ENCODE data around the gene TBCE. TPM values are rescaled to one million over a fixed set of nuclear protein-coding genes. Genes with fewer than 3 reads are reported as not detected.
"Not testable (repeated sequence)": the region's sequence is repeated elsewhere in the genome, so short reads cannot be mapped to it uniquely, and the experiment has no call there.

The TBCE gene
- total and polyA plus RNA-seq, 4 donors: 16.7 to 48.6 (median 22.7) TPM

DNA sequence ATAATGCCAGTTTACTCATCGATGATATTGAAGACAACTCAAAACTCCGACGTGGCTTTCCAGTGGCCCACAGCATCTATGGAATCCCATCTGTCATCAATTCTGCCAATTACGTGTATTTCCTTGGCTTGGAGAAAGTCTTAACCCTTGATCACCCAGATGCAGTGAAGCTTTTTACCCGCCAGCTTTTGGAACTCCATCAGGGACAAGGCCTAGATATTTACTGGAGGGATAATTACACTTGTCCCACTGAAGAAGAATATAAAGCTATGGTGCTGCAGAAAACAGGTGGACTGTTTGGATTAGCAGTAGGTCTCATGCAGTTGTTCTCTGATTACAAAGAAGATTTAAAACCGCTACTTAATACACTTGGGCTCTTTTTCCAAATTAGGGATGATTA, 25.2 kb upstream of the TBCE start:
- ATAC-seq (ENCODE audit: low FRiP score) (no peak), DNase-seq (no peak)
- Histone ChIP-seq H3K4me1 (ENCODE audit: control insufficient read depth in 1 of 2, insufficient read depth in 2 of 2, low read length in 2 of 2) (no peaks in the 10 kb centered on the region), H3K36me3 (ENCODE audit: control insufficient read depth in 1 of 2, insufficient read depth in 2 of 2, low read length in 1 of 2) (no peaks in the 10 kb centered on the region), H3K4me3 (ENCODE audit: low read length in 2 of 2) (no peak overlapping the region), H3K9me3 (ENCODE audit: control insufficient read depth, low read length) (no peaks in the 10 kb centered on the region), H3K27me3 (ENCODE audit: control insufficient read depth in 1 of 2, insufficient read depth in 2 of 2, low read length in 1 of 2) (no peaks in the 10 kb centered on the region), H3K27ac (ENCODE audit: low read depth in 1 of 2, low read length in 2 of 2) (no peak overlapping the region)
- 49 to 51% methylated on average over 6 of the region's 6 CpGs for WGBS, 2 donors
- intact Hi-C loops (cut with DNase I): no loop called here

GRCh38 chr1:235342471-235342870, 24.8 kb upstream of the TBCE start:
- no peak overlapping the region for H3K4me3 ChIP-seq (ENCODE audit: low read length in 2 of 2)
- H3K36me3 ChIP-seq (ENCODE audit: control insufficient read depth in 1 of 2, insufficient read depth in 2 of 2, low read length in 1 of 2): no peaks in the 10 kb centered on the region
- H3K9me3 ChIP-seq (ENCODE audit: control insufficient read depth, low read length): no peaks in the 10 kb centered on the region
- intact Hi-C loops (cut with DNase I): no loop called here
- H3K27me3 ChIP-seq (ENCODE audit: control insufficient read depth in 1 of 2, insufficient read depth in 2 of 2, low read length in 1 of 2): no peaks in the 10 kb centered on the region
- no peak for DNase-seq
- 87 to 90% methylated on average over 3 of the region's 3 CpGs for WGBS, 2 donors
- no peak for ATAC-seq (ENCODE audit: low FRiP score)
- H3K4me1 ChIP-seq (ENCODE audit: control insufficient read depth in 1 of 2, insufficient read depth in 2 of 2, low read length in 2 of 2): no peaks in the 10 kb centered on the region
- no peak overlapping the region for H3K27ac ChIP-seq (ENCODE audit: low read depth in 1 of 2, low read length in 2 of 2)

DNA sequence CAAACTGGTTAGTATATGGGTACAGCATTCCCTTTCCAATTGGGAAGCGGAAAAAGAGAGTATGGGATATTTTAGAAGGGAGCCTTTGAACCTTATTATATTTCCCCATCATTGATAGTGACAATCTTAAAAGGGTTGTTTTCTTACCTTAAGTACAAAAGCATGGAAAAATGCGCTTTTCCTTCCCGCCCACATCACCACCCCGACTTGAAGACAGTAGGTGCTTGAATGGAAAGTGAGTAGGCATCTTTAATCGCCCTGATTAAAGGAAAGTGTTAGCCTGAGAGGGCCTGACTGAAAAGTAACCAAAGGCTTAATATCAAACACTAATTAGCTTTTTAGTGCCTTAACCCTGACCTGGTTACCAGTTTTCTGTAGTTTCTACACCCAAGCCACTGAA, 23.5 kb upstream of the TBCE start:
- no peaks in the 10 kb centered on the region for H3K4me1 ChIP-seq (ENCODE audit: control insufficient read depth in 1 of 2, insufficient read depth in 2 of 2, low read length in 2 of 2)
- intact Hi-C loops (cut with DNase I): no loop called here
- ATAC-seq (ENCODE audit: low FRiP score) (no peak), DNase-seq (no peak)
- H3K9me3 ChIP-seq (ENCODE audit: control insufficient read depth, low read length): no peaks in the 10 kb centered on the region
- no peaks in the 10 kb centered on the region for H3K27me3 ChIP-seq (ENCODE audit: control insufficient read depth in 1 of 2, insufficient read depth in 2 of 2, low read length in 1 of 2)
- no peak overlapping the region for H3K27ac ChIP-seq (ENCODE audit: low read depth in 1 of 2, low read length in 2 of 2)
- H3K4me3 ChIP-seq (ENCODE audit: low read length in 2 of 2): no peak overlapping the region
- H3K36me3 ChIP-seq (ENCODE audit: control insufficient read depth in 1 of 2, insufficient read depth in 2 of 2, low read length in 1 of 2): no peaks in the 10 kb centered on the region
- WGBS, 2 donors: 96% methylated on average over 5 of the region's 5 CpGs

DNA sequence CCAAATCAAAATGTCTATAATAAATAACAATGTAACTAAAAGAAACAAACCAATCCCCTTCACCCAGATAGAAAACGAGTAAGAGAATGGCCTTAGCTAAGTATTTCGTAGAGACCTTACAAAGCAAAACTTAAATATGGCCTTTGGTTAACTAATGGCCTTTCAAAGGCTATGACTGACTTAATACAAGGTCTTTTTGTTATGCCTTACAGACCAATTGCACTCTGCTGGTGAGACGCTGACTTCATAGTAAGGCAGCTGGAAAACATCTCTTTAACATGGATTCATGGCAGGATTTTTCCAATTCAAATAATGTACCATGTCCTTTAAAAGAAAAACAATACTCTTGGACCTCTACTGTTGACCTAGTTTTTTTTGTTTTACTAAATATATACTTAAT, 15.8 kb upstream of the TBCE start:
- DNase-seq: no peak
- no peak overlapping the region for H3K27ac ChIP-seq (ENCODE audit: low read depth in 1 of 2, low read length in 2 of 2)
- 59 to 62% methylated on average over 3 of the region's 3 CpGs for WGBS, 2 donors
- H3K27me3 ChIP-seq (ENCODE audit: control insufficient read depth in 1 of 2, insufficient read depth in 2 of 2, low read length in 1 of 2): no peaks in the 10 kb centered on the region
- no peaks in the 10 kb centered on the region for H3K4me1 ChIP-seq (ENCODE audit: control insufficient read depth in 1 of 2, insufficient read depth in 2 of 2, low read length in 2 of 2)
- no peak overlapping the region for H3K4me3 ChIP-seq (ENCODE audit: low read length in 2 of 2)
- no peaks in the 10 kb centered on the region for H3K36me3 ChIP-seq (ENCODE audit: control insufficient read depth in 1 of 2, insufficient read depth in 2 of 2, low read length in 1 of 2)
- intact Hi-C loops (cut with DNase I): no loop called here
- no peak for ATAC-seq (ENCODE audit: low FRiP score)
- no peaks in the 10 kb centered on the region for H3K9me3 ChIP-seq (ENCODE audit: control insufficient read depth, low read length)

DNA sequence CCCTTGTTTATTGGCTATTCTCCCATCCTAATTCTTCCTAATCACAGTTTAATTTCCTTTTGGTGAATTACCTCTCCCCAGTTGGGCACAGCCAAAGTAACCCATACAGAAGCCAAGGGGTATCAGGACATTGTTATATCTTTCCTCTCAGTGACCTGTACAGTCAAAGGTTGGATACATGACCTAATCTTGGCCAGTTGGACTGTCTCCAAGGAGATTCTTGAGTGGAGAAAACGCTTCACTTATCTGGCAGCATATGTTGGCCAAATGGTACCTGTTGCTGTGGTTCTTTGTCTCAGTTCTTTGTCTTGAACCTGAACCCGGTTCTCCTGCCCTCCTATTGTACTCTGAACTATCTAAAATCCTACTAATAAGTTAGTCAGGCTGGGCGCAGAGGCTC, 15.3 kb upstream of the TBCE start:
- Histone ChIP-seq H3K27ac (ENCODE audit: low read depth in 1 of 2, low read length in 2 of 2) (no peak overlapping the region), H3K36me3 (ENCODE audit: control insufficient read depth in 1 of 2, insufficient read depth in 2 of 2, low read length in 1 of 2) (no peaks in the 10 kb centered on the region), H3K9me3 (ENCODE audit: control insufficient read depth, low read length) (no peaks in the 10 kb centered on the region), H3K4me3 (ENCODE audit: low read length in 2 of 2) (no peak overlapping the region), H3K27me3 (ENCODE audit: control insufficient read depth in 1 of 2, insufficient read depth in 2 of 2, low read length in 1 of 2) (no peaks in the 10 kb centered on the region), H3K4me1 (ENCODE audit: control insufficient read depth in 1 of 2, insufficient read depth in 2 of 2, low read length in 2 of 2) (no peaks in the 10 kb centered on the region)
- intact Hi-C loops (cut with DNase I): no loop called here
- 57 to 60% methylated on average over 3 of the region's 3 CpGs for WGBS, 2 donors
- ATAC-seq (ENCODE audit: low FRiP score) (no peak), DNase-seq (no peak)

GRCh38 chr1:235357485-235358373, 9.5 kb upstream of the TBCE start:
- Histone ChIP-seq H3K4me3 (ENCODE audit: low read length in 2 of 2) (no peak overlapping the region), H3K36me3 (ENCODE audit: control insufficient read depth in 1 of 2, insufficient read depth in 2 of 2, low read length in 1 of 2) (no peaks in the 10 kb centered on the region), H3K4me1 (ENCODE audit: control insufficient read depth in 1 of 2, insufficient read depth in 2 of 2, low read length in 2 of 2) (no peaks in the 10 kb centered on the region), H3K9me3 (ENCODE audit: control insufficient read depth, low read length) (no peaks in the 10 kb centered on the region), H3K27me3 (ENCODE audit: control insufficient read depth in 1 of 2, insufficient read depth in 2 of 2, low read length in 1 of 2) (no peaks in the 10 kb centered on the region), H3K27ac (ENCODE audit: low read depth in 1 of 2, low read length in 2 of 2) (no peak overlapping the region)
- ATAC-seq (ENCODE audit: low FRiP score) (no peak), DNase-seq (no peak)
- 69 to 73% methylated on average over 11 of the region's 11 CpGs for WGBS, 2 donors
- intact Hi-C loops (cut with DNase I): no loop called here

DNA sequence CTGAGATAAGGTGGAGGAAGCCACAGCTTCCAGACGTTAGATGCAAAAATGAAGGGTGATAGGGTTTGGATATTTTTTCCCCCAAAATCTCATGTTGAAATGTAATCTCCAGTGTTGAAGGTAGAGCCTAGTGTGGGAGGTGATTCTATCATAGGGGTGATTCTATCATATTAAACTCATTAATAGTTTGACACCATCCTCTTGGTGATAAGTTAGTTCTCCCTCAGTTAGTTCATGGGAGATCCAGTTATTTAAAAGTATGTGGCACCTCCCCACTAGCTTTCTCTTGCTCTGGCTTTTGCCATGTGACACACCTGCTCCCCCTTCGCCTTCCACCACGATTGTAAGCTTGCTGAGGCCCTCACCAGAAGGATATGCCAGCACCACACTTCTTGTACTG, 8.3 kb upstream of the TBCE start:
- Histone ChIP-seq H3K27ac (ENCODE audit: low read depth in 1 of 2, low read length in 2 of 2) (no peak overlapping the region), H3K4me3 (ENCODE audit: low read length in 2 of 2) (no peak overlapping the region), H3K9me3 (ENCODE audit: control insufficient read depth, low read length) (no peaks in the 10 kb centered on the region), H3K4me1 (ENCODE audit: control insufficient read depth in 1 of 2, insufficient read depth in 2 of 2, low read length in 2 of 2) (no peaks in the 10 kb centered on the region), H3K27me3 (ENCODE audit: control insufficient read depth in 1 of 2, insufficient read depth in 2 of 2, low read length in 1 of 2) (no peaks in the 10 kb centered on the region), H3K36me3 (ENCODE audit: control insufficient read depth in 1 of 2, insufficient read depth in 2 of 2, low read length in 1 of 2) (no peaks in the 10 kb centered on the region)
- intact Hi-C loops (cut with DNase I): no loop called here
- WGBS, 2 donors: 80 to 85% methylated on average over 3 of the region's 3 CpGs
- ATAC-seq (ENCODE audit: low FRiP score): no peak
- DNase-seq: no peak

GRCh38 chr1:235364189-235364588, 3.0 kb upstream of the TBCE start:
- H3K4me1 ChIP-seq (ENCODE audit: control insufficient read depth in 1 of 2, insufficient read depth in 2 of 2, low read length in 2 of 2); H3K36me3 ChIP-seq (ENCODE audit: control insufficient read depth in 1 of 2, insufficient read depth in 2 of 2, low read length in 1 of 2); ATAC-seq (ENCODE audit: low FRiP score); H3K4me3 ChIP-seq (ENCODE audit: low read length in 2 of 2); DNase-seq; H3K27ac ChIP-seq (ENCODE audit: low read depth in 1 of 2, low read length in 2 of 2); intact Hi-C loops (cut with DNase I); H3K9me3 ChIP-seq (ENCODE audit: control insufficient read depth, low read length); H3K27me3 ChIP-seq (ENCODE audit: control insufficient read depth in 1 of 2, insufficient read depth in 2 of 2, low read length in 1 of 2): not testable (repeated sequence)
- WGBS, 2 donors: 92 to 96% methylated on average over 9 of the region's 9 CpGs

DNA sequence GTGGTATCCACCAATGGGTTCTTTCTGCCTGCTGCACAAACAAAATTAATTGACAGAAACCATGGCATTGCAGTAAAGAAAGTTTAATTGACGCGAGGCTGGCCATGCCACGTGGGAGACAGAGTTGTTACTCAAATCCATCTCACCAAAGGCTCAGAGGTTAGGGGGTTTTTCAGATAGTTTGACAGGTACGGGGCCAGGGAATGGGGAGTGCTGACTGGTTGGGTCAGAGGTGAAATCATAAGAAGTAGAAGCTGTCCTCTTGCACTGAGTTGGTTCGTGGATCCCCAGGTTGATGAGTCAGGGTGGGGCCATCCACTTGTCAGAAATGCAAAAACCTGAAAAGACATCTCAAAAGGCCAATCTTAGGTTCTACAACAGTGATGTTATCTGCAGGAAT, 941 bp upstream of the TBCE start:
- Histone ChIP-seq H3K36me3 (ENCODE audit: control insufficient read depth in 1 of 2, insufficient read depth in 2 of 2, low read length in 1 of 2) (no peaks in the 10 kb centered on the region), H3K4me3 (ENCODE audit: low read length in 2 of 2) (no peak overlapping the region), H3K27ac (ENCODE audit: low read depth in 1 of 2, low read length in 2 of 2) (no peak overlapping the region), H3K27me3 (ENCODE audit: control insufficient read depth in 1 of 2, insufficient read depth in 2 of 2, low read length in 1 of 2) (no peaks in the 10 kb centered on the region), H3K9me3 (ENCODE audit: control insufficient read depth, low read length) (no peaks in the 10 kb centered on the region), H3K4me1 (ENCODE audit: control insufficient read depth in 1 of 2, insufficient read depth in 2 of 2, low read length in 2 of 2) (no peaks in the 10 kb centered on the region)
- 89 to 90% methylated on average over 5 of the region's 5 CpGs for WGBS, 2 donors
- ATAC-seq (ENCODE audit: low FRiP score) (no peak), DNase-seq (no peak)
- intact Hi-C loops (cut with DNase I): loop anchor here (2.0 kb wide), 1 partner anchor 37 kb away; the partner anchor contains the start of genes ARID4B (in 2 of the 2) and GGPS1 (in 2 of the 2)
